Amniotic epithelial cell (primary cell): ENCODE data around the gene CD47.

ENCODE experiments used
- DNase-seq: peaks from one replicate; pipeline ENCODE4 v3.0.0-alpha.2; 2010; ENCODE audit warnings: low read depth

CD47 gene

DNA sequence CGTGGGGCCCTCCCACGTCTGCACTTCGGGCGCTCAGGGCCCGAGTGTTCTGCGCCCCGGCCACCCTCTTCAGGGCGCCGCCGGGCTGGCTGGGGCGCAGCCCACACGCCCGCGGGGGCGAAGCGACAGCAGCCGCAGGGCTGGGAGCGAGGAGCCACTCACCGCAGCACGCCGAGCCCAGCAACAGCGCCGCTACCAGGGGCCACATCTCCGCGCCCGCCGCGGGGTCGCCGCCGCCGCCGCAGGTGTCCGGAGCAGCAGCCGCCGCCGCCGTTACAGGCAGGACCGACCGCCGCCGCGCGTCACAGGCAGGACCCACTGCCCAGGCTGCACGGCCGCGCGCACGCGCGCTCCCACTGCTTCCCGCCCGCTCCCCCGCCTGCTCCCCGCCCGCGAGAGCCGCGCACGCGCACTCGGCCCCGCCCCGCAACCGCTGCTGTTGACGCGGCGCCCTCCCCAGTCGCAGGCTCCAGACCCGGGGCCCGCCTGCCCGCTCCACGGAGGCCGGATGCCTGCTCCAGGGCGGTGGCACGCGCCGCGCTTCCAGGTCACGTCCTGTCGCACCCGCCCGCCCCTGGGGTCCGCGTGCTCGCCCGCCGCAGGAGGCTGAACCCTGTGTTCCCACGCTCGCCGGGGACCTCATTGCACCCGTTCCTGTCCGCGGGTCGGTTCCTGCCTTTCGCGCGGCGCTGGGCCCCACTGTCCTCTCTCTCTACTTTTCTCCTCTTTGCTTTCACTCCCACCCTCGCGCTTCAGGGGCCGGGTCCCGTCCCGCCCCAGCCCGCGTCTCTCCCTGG lies at the start of gene CD47:
CD47 (minus strand) TSS at position 331 of the 797 bp plus-strand sequence; CDS start at position 208, 123 bp downstream.
- peak; percentile 78 for DNase-seq

- DNase-seq, result no peak
Observed at GRCh38 chr3:108137460-108137814, 46.6 kb upstream of the CD47 start.

- DNase-seq, result no peak
Observed at GRCh38 chr3:108136561-108137459, 46.0 kb upstream of the CD47 start.

- no peak for DNase-seq
Observed at GRCh38 chr3:108134555-108134880, 43.7 kb upstream of the CD47 start.

GRCh38 chr3:108133858-108134554 lies 43.2 kb upstream of the CD47 start:
- DNase-seq, result no peak

DNA sequence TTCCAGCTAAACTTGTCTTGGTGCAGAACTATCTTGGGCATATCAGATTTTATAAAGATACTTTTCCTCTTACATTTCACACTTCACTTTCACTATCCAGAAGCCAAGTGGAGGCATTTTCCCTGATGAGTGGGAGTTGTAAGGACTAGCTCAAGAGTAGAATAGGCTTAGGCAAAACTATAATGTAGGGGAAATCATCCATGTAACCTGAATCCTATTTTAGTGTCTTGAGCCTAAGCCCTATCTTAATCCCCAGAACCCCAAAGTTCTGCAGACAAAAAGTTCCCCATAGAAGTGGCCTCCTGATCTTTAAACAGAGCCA lies 42.2 kb upstream of the CD47 start:
- DNase-seq, result peak; percentile 33

DNA sequence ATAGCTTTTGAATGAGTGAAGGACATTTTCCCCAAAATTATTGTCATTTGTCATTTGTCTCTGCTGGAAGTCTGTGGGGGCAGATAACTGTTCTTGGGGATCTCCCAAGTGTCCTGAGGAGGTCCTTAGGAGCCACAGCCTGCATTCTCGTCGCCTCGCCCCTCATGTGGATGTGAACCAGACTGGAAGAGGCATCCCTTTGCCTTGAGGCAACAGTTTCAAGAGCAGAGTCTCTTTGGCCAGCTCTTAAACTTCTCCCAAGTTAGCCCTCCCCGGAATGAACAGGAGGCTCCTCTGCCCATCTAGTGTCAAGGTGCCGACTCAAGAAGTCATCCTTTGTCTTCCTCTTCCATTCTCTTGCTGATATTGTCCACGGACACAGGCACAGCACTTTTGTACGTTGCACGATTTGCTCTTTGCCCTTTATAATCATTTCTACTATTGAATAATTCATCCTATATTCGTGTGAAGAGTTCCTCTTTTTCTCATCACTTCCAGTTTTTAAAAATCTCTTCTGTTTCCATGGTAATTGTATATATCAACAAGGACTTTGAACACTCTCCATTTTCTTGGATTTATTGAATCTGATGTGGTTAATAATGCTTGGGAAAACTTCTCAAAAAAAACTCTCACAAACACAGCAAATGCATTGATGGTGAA lies 40.8 kb upstream of the CD47 start:
- no peak for DNase-seq

GRCh38 chr3:108130701-108131474 lies 40.1 kb upstream of the CD47 start:
- DNase-seq, result peak; percentile 59

GRCh38 chr3:108130236-108130635 lies 39.4 kb upstream of the CD47 start:
- no peak for DNase-seq

DNA sequence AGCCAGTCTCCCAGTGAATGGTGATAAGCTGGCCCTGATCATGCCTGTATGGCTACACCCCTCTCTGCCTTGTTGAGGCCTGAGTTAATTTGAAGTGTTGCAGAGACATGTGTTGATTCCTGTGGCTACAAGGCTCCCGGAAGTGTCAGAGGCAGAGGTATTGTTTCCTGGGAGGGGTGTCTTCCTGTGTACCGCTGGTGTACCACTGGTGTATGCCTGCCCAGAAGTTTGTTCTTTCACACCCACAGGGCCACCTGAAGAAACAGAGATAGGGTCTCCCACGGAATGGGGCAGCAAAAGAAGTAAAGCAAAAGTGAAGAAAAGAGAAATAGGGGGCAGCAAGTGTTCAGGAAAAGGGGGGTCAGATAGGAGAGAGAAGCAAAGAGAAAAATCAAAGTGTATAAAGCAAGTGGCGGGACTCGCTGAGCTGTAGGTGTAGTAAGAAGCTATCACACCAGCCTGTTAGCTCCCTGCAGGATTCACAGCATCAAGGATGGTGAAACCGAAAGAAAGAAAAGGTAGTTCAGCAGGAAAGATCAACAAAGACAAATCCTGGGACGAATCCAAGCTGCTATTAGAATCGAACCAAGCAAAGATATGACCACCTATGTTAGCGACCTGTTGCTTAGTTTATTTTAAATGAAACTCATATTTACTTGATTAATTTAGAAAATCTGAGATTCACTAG lies 36.6 kb upstream of the CD47 start:
- no peak for DNase-seq

- no peak for DNase-seq
Observed at GRCh38 chr3:108126348-108126747, 35.5 kb upstream of the CD47 start.

DNA sequence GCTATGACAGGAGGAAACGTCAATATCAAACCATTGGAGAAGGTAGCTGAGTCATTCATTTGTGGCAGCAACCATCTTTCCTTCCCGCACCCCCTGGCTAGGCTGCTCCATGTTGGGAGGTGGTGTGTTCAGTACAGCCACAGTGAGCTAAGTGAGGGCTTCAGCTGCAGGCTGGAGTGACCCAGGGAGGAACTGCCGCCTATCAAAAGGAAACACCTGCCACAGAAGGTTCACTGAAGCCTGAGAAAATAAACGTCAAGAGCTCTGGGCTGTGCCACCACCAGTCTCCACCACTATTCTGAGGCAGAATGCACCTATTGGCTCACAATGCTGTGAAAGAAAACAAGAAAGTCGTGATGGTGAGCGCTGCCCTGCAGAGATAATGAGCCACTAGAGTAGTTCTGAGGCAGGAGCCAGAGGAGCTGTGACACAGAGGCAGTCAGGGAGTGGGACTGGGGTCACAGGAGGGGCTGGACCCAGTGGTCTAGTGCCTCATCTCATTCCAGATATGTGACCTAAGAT lies 34.8 kb upstream of the CD47 start:
- DNase-seq, result no peak

GRCh38 chr3:108125153-108125543 lies 34.3 kb upstream of the CD47 start:
- DNase-seq, result no peak

DNA sequence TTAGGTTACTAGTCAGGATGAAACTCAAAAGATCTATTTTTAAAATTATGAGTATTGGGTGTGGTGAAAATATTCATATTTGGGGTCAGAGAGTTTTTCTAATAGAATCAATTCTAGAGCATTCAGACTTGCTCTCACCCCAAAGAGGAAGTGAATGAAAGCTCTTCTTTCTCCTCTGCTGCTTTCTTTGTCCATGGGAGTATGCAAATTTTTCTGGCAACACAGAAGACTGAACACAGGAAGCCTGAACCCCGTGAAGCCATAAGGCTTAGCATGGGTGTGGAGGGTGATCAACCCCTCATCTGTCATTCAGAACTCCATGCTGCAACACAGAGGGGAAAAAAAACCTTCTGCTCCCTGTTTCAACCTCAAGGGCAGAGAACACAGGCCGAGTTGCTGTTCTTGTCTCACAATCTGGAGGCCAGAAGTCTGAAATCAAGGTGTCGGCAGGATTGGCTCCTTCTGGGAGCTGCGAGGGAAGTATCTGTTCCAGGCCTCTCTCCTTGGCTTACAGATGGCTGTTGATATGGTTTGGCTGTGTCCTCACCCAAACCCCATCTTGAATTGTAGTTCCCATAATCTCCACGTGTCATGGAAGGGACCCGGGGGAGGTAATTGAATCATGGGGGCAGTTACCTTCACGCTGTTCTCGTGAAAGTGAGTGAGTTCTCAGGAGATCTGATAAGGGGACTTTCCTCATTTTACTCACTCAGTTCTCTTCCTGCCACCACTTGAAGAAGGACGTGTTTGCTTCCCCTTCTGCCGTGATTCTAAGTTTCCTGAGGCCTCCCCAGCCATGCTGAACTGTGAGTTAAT lies 33.7 kb upstream of the CD47 start:
- no peak for DNase-seq

DNA sequence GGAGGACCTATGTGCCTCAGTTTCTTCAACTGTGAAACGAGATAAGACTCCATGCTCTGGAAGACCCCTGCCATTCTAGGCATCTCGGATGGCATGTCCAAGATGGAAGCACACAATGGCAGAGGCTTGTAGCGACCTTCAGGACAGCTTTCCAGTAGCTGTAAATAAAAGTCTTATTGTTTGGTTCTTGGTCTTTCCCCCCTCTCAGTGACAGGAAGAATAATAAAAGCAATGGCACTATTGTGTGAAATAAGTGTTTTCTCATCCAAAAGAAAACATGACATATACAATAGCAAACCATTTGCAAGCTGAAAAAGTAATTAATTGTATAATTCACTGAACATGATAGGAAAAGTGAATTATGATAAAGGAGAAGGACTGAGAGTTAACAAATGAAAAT lies 32.5 kb upstream of the CD47 start:
- no peak for DNase-seq

- DNase-seq, result no peak
Observed at GRCh38 chr3:108122276-108122675, 31.4 kb upstream of the CD47 start.

- no peak for DNase-seq
Observed at GRCh38 chr3:108119398-108120104, 28.7 kb upstream of the CD47 start.

DNA sequence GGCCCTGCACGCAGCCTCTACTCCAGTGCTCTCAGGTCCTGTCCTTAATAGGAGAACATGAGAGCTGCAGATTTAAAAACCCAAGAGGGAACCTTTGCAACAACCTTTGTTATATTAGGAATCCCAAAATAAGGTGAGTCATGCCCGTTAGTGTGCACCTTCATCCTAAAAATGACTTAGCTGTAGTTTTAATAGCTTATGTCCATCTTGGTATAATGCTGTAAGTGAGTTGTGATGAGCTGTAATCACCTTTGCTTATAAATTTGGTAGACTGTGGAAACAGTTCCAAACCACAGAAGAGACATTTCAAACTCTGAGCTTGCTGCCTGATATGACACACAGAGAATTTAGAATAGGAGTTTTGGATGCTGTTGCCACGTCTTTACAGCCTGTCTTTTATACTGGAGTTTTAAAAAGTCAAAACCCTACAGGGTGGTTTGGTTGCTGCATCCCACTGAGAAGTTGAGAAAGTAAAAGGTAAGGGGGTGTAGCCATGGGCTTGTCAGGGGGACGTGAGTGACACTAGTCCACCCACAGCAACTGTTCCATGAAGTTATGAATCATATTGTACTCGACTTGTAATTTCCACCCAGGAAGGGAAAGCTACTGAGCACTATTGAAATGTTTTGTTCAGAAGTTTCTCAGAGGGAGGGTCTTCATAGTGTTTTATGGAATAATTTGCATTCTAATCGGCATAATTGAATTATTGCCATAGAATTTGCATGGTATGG lies 27.4 kb upstream of the CD47 start:
- DNase-seq, result no peak
